HUES6 (cell line): ENCODE results near the gene PAX2.
A peak's percentile ranks its signal among the peaks of the same experiment; 100 is the strongest.

Experiments
- H3K27ac ChIP-seq: 2 replicates; pipeline ENCODE4 v1.7.0; 2013; ENCODE audit warnings: low read depth, mild to moderate bottlenecking, low read length, inconsistent platforms
- H3K27me3 ChIP-seq: 2 replicates; pipeline ENCODE4 v1.6.1; 2013; ENCODE audit warnings: low read length; ENCODE audit not compliant: control insufficient read depth, insufficient read depth
- H3K36me3 ChIP-seq: 2 replicates; pipeline ENCODE4 v1.6.1; 2013; ENCODE audit warnings: low read length; ENCODE audit not compliant: control insufficient read depth, insufficient read depth
- H3K4me1 ChIP-seq: 2 replicates; pipeline ENCODE4 v1.6.1; 2013; ENCODE audit warnings: low read length; ENCODE audit not compliant: control insufficient read depth, insufficient read depth
- H3K4me3 ChIP-seq: 2 replicates; pipeline ENCODE4 v1.5.1; 2013; ENCODE audit warnings: low read depth, low read length
- H3K9ac ChIP-seq: one replicate; pipeline ENCODE4 v1.6.1; 2013; ENCODE audit warnings: mild to moderate bottlenecking, low read length
- H3K9me3 ChIP-seq: 2 replicates; pipeline ENCODE4 v1.6.1; 2013; ENCODE audit warnings: low read depth, low read length; ENCODE audit not compliant: control insufficient read depth, insufficient read depth

The PAX2 gene

DNA sequence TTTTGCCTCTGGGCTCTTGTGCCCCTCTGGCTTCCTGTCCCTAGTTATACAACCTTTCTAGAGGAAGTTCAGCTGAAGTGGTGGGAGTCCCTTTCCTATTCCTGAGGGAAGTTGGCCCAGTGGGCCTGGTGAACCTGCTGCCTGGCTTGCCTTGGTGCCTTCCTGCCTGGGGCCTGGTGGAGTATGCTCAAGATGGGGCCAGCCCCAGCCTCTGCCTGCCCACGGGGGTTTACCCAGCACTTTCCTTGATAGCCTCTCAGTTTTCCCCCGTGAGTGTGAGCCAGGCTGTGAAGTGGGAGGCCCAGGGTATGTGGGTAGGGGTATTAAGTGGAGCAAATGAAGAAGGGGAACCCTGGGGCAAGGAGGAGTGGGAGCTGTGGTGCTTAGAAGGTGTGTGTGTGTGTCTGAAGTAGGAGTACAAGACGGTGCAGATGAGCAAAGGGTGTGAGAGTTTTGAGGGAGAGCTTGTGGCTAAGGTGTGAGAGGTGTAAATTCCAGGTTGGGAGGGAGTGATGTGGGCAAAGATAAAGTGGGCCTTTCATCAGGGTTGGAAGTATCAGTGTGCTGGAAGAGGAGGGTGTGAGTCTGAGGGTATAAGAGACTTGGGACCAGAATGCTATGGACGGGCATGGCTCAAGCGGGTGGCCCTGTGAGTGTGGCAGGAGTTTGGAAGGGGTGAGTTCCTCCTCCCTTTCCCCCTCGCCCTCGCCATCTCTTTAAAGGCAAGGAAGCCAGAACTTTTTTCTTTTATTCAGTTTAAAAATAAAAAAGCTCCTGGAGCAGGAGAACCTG is 10.9 kb upstream of the PAX2 start:
- no peaks in the 10 kb centered on the region for H3K9me3 ChIP-seq
- no peaks in the 10 kb centered on the region for H3K36me3 ChIP-seq
- H3K27me3 ChIP-seq: peaks cover 100% of the 10 kb centered on the region
- no peak overlapping the region for H3K9ac ChIP-seq
- no peak overlapping the region for H3K27ac ChIP-seq
- peaks cover 50% of the 10 kb centered on the region for H3K4me1 ChIP-seq
- no peak overlapping the region for H3K4me3 ChIP-seq

DNA sequence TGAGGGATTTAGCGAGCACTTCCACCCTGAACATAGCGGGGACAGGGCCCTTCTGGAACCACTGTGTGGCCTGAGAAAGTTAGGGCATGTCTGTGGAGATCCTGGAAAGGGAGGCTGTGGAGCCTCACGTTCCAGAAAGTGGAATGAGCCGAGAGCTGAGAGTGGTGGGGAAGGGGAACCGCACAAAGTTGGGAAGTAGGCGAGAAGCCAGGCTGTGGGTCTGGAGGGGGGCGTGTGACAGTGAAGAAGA is 10.4 kb upstream of the PAX2 start:
- H3K9ac ChIP-seq: no peak overlapping the region
- H3K9me3 ChIP-seq: no peaks in the 10 kb centered on the region
- H3K27ac ChIP-seq: no peak overlapping the region
- H3K36me3 ChIP-seq: no peaks in the 10 kb centered on the region
- H3K4me1 ChIP-seq: peaks cover 55% of the 10 kb centered on the region
- peaks cover 100% of the 10 kb centered on the region for H3K27me3 ChIP-seq
- H3K4me3 ChIP-seq: peak overlapping the region; percentile 27; the same call in 1 of the 2 replicates

DNA sequence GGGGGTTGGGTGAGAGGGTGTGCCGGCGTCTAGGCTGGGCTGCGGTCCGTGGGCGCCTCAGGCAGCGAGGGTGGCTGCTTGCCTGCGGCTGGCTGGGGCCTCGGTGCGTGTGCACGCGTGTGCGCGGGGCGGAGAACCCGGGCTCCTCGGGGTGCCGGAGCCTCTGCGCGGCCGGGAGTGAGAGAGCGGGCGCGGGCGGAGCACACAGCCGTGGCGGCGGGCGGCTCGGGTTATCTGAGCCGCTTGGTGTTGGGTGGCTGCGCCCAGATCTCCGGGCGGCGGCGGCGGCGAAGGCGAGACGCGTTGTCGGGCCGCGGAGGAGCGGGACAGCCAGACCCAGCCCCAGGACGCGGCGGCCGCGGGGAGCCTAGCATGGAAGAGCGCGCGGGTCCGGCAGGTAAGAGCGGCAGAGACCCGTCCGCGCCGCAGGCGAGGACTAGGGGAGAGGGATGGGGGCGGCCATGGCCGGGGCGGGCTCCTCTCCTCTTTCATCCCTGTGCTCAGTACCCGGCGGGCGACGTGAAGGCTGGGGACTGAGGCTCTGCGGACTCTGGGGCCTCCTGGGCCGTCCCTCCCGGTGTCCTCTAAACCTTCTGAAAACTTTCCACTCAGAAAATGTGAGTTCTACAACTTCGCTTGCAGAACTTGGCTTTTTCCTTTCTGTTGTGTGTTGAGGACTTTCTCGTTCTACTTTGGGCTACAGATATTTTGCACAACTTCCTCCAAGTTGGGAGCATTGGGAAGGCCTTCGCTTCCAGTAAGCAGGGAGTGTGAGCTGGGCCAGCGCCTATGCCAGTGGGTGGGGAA is 9.8 kb upstream of the PAX2 start:
- Histone ChIP-seq H3K27ac (no peak overlapping the region), H3K27me3 (peaks cover 100% of the 10 kb centered on the region), H3K36me3 (no peaks in the 10 kb centered on the region), H3K9me3 (no peaks in the 10 kb centered on the region), H3K9ac (no peak overlapping the region), H3K4me1 (peaks cover 58% of the 10 kb centered on the region), H3K4me3 (peak overlapping the region; percentile 27; the same call in 1 of the 2 replicates)

DNA sequence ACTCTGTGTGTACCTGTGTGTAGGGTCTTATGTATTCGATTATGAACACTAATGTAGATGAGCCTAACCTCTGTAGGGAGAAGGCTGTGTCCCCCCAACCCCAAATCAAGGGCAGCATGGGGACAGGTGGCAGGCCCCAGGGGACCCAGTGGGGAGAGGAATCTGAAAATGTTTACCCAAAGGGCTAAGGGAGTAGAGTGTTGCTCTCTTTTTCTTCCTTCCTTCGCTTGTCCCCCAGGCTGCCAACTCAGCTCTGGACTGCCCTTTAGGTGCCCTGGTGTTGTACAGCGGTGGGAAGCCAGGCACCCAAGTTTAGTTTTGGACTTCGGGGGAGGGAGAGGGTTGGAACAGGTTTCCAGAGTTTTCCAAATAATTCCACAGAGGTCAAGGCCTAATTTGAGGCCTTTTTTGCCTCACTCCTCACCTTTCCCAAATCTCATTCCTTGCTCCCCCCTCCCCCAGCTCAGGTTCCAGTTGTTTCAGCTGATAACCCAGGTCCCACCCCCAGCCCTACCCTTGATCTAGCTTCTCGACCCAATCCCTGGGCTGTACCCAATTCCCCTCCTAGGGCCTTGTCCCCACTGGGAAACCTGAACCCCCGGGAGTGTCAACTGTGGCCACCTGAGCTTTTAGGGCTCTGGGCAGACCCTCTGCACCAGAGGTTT is 9.1 kb upstream of the PAX2 start:
- H3K27me3 ChIP-seq: peaks cover 100% of the 10 kb centered on the region
- no peak overlapping the region for H3K9ac ChIP-seq
- H3K4me3 ChIP-seq: no peak overlapping the region
- peaks cover 51% of the 10 kb centered on the region for H3K4me1 ChIP-seq
- H3K36me3 ChIP-seq: no peaks in the 10 kb centered on the region
- H3K27ac ChIP-seq: no peak overlapping the region
- no peaks in the 10 kb centered on the region for H3K9me3 ChIP-seq

DNA sequence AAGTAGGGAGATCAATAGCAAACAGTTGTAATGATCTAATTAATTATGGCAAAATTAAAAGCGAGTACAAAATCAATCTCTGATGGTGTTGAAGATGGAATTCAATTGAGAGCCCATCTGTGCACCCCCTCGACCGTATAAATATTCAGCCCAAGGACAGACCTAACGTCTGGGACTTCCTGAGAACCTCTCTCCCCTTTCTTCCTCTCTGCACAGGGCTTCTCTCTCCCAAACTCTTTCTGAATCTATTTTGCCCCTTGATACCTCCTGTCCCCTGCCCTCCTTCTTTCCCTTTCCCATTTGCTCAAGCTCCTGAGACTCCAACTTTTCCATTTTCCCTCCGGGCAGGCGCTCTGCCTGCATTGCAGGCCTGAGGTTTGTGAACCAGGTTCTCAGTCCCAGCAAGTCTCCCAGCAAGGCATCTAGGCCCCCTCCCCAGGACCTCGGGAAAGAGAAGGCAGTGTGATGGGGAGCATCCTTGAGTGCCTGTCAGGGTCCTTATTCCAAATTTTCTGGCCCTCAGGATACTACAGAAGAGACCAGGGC is 8.5 kb upstream of the PAX2 start:
- Histone ChIP-seq H3K9ac (no peak overlapping the region), H3K4me3 (peak overlapping the region; percentile 40), H3K4me1 (peaks cover 51% of the 10 kb centered on the region), H3K36me3 (no peaks in the 10 kb centered on the region), H3K9me3 (no peaks in the 10 kb centered on the region), H3K27me3 (peaks cover 100% of the 10 kb centered on the region), H3K27ac (no peak overlapping the region)

DNA sequence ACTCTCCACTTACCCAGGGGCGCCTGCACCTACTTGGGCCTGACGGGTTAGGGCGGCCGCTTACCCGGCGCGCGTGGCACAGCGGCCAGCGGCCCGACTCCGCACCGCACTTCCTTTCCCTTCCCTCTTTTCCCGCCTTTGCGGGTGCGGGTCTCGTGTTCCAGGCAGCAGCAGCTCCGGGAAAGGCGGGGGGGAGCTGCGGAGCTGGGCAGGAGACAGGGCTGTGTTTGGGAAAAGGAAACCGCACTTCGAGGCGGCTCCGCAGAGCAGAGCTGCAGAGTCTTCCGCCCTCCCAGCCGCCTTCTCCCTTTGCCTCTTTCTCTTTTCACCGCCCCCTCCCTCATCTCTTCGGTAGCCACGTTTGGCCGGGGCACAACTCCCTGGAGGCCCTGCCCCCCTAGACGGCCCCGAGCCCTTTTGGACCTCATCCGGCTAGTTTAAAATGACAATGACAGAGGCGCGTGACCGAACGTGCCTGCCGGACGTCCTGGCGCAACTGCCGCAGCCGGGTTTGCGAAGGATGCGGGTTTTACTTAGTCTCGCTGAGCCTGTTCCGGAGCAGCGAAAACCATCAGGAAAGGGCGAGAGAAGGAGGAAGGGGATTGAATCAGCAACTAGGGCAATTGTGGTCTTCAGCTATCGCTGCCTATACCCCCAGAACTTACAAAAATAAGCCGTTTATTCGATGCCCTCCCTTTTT is 7.9 kb upstream of the PAX2 start:
- peaks cover 100% of the 10 kb centered on the region for H3K27me3 ChIP-seq
- H3K36me3 ChIP-seq: no peaks in the 10 kb centered on the region
- no peak overlapping the region for H3K9ac ChIP-seq
- H3K4me3 ChIP-seq: peak overlapping the region; percentile 40
- H3K27ac ChIP-seq: no peak overlapping the region
- peaks cover 51% of the 10 kb centered on the region for H3K4me1 ChIP-seq
- no peaks in the 10 kb centered on the region for H3K9me3 ChIP-seq

DNA sequence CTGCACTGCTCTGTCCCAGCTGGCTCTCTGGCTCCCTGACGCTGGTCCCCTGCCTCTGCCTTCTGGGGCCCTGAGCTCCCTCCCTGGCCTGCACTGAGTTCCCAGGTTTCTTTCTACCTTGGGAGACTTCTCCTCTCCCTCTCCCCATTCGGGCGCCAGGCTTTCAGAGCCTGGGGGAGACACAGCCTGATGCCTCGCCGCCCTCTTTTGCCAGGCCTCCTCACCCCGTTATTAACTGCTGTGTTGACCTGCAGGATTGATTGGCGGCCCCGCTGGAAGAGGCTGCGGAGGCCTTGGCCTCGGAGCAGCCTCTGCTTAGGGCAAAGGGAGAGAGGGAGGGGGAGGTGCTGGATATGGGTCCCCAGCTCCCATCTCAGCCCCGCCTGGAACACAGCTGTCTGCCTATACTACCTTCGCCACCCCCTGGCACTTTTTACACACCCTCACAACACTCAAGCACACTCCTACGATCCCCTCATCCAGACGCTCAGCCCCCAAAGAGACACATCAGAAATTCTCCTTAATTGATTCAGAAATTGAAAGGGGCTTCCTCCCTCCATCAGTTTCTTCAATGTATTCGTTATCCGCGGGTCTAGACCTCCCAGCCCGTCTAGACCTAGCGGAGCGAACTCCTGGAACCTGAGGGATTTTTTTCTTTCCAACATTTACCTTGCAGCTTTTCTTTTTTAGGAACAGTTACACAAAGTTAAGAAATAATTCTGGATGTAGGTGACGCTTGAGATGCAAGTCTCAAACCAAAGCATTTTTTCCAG is 7.1 kb upstream of the PAX2 start:
- Histone ChIP-seq H3K27me3 (peaks cover 100% of the 10 kb centered on the region), H3K4me1 (peaks cover 54% of the 10 kb centered on the region), H3K36me3 (no peaks in the 10 kb centered on the region), H3K9ac (no peak overlapping the region), H3K9me3 (no peaks in the 10 kb centered on the region), H3K27ac (no peak overlapping the region), H3K4me3 (peak overlapping the region; percentile 40)

DNA sequence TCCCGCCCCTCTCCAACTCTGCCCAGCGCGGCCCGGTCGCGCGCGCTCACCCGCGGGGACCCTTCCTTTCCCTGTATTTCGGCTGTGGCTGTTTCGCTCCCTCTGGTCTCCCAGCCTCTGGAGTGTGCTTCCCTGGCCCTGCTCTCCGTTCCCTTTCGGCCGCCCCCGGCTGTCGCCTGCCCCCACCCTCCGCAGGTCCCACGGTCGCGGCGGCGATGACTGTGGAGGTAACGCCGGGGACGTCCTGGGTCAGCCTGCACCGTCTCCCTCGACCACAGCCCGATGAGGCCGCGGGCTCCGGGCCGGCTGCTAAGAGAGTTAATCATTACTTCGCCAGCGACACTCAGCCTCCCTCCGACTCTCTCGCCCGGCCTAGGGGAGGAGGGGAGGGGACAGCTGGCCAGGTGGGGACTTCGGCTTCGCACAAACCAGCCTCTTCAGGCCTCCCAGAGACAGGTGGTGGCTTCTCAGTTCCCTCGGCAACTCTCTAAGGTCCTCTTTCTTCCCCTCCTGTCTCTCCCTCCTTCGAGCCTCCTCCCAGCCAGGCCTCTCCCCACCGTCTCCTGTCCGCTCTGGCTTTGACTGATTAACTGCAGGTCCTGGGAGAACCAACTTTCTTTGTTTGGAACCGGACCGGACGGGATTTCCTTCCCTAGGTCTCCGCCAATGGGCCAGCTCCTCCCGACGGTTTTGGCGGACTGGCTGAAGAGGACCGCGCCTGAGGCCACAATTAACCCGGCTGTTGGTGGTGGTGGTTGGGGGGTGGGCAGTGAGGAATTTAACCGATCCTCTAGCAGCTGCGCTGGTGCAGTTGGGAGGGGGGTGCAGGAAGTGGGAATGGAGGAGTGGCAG is 5.6 kb upstream of the PAX2 start:
- peak overlapping the region; percentile 36 for H3K4me3 ChIP-seq
- H3K27ac ChIP-seq: no peak overlapping the region
- no peaks in the 10 kb centered on the region for H3K36me3 ChIP-seq
- peaks cover 100% of the 10 kb centered on the region for H3K27me3 ChIP-seq
- H3K4me1 ChIP-seq: peaks cover 65% of the 10 kb centered on the region
- H3K9ac ChIP-seq: peak overlapping the region; percentile 2
- no peaks in the 10 kb centered on the region for H3K9me3 ChIP-seq

DNA sequence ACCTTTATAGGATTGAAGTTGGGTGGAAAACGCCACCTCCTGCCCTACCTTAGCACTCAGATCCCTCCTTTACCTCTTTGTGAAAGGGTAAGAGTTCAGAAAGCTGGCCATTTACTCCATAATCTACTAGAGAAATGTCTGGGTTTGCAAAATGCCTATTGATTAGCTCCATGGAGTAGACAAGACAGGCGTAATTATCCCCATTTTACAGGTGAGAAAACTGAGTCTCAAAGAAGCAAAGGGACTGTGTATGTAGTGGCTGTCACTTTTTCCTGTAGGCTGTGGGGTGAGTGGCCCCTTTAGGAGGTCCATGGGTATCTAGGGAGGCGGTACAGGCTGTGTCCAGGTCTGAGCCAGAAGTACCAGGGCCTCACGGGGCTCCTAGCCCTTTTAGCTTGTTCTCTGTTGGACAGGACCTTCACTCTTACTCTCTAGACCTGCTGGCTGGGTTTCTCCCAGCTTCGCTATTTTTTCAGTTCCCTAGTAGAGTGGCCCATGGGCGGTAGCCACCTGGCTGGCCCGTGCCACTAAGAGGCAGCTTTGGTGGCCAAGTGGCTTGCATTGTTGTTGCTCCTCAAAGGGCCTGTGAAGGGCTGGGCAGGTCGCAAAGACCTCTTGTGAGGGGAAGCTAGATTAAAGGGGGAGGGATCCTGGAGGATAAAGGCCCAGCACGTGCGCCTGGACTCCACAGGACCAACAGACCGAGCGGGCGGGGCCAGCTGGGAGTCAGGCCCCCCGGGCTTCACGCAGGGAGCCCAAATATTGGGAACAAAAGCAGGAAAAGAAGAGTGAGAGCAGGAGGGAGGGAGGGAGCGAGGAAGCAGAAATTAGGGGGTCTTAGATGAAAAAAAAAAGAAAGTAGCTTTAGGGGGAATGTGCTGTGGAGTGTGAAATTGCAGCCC is 4.7 kb upstream of the PAX2 start:
- Histone ChIP-seq H3K27me3 (peaks cover 99% of the 10 kb centered on the region), H3K36me3 (no peaks in the 10 kb centered on the region), H3K9me3 (no peaks in the 10 kb centered on the region), H3K4me1 (peaks cover 65% of the 10 kb centered on the region), H3K9ac (no peak overlapping the region), H3K27ac (no peak overlapping the region), H3K4me3 (no peak overlapping the region)
